GM12875 (cell line): ENCODE results near the gene ZG16.

Experiments used
- H3K4me3 ChIP-seq: one replicate; pipeline ENCODE4 v1.5.1; 2011; ENCODE audit warnings: low read depth, low read length, control low read depth
- CTCF ChIP-seq: IDR thresholded peaks from 2 replicates; pipeline ENCODE4 v1.5.1; 2011; ENCODE audit warnings: low read depth, mild to moderate bottlenecking, control low read depth, inconsistent platforms, low read length, moderate library complexity, borderline replicate concordance; ENCODE audit not compliant: insufficient read depth

Gene ZG16

DNA sequence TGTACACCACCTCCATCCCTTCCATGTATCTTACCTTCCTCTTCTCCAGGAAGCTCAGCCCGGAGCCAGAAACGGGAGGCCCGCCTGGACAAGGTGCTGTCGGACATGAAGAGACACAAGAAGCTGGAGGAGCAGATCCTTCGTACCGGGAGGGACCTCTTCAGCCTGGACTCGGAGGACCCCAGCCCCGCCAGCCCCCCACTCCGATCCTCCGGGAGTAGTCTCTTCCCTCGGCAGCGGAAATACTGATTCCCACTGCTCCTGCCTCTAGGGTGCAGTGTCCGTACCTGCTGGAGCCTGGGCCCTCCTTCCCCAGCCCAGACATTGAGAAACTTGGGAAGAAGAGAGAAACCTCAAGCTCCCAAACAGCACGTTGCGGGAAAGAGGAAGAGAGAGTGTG is 41.5 kb downstream of the ZG16 start:
- H3K4me3 ChIP-seq: no peak overlapping the region
- TF ChIP-seq CTCF: no peak

- H3K4me3 ChIP-seq: peak within 1 kb of the TSS; percentile 55
- no peak for TF ChIP-seq CTCF
Observed at GRCh38 chr16:29820271-29820701, 42.2 kb downstream of the ZG16 start, which contains the start of gene MVP. MVP (plus strand) TSS chr16:29820462; CDS start chr16:29830550, 10,088 bp downstream.

- peak overlapping the region; percentile 55 for H3K4me3 ChIP-seq
- no peak for TF ChIP-seq CTCF
Observed at GRCh38 chr16:29820730-29821642, 42.9 kb downstream of the ZG16 start.

DNA sequence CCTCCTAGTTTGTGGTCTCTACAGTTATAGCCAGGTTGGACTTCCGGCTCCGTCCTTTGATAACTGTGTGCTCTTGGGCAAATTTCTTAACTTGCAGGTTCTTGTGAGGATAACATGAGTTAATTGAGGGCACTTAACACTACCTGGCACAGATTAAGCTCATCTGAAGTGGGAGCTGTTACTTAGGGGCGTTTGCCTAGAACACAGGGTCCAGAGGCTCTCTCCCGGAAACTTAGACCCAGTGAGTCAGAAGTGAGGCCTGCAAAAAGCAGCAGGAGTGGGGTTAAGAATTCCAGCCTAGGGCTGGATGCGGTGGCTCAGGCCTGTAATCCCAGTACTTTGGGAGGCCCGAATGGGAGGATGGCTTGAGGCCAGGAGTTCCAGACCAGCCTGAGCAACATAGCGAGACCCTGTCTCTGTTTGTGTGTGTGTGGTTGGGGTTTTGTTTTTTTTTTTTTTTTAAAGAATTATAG is 43.6 kb downstream of the ZG16 start:
- no peak for TF ChIP-seq CTCF
- H3K4me3 ChIP-seq: peak overlapping the region; percentile 55

DNA sequence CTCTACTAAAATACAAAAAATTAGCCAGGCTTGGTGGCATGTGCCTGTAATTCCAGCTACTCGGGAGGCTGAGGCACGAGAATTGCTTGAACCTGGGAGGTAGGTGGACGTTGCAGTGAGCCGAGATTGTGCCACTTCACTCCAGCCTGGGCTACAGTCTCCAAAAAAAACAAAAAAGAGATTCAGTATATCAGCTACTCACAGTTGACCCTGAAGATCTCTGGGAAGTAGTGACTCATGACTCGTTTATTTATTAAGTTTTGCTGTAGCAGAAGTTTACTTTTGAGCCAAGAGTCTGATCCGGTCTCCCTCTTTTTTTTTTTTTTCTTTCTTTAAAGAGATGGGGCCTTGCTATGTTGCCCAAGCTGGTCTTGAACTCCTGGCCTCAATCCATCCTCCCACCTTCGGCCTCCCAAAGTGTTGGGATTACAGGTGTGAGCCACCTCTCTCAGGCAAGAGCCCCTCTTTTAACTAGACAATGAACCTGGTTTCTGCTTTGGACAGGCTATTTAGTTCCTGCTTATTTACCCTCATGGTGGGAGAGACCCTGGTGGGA is 46.6 kb downstream of the ZG16 start:
- no peak for TF ChIP-seq CTCF
- no peak overlapping the region for H3K4me3 ChIP-seq

DNA sequence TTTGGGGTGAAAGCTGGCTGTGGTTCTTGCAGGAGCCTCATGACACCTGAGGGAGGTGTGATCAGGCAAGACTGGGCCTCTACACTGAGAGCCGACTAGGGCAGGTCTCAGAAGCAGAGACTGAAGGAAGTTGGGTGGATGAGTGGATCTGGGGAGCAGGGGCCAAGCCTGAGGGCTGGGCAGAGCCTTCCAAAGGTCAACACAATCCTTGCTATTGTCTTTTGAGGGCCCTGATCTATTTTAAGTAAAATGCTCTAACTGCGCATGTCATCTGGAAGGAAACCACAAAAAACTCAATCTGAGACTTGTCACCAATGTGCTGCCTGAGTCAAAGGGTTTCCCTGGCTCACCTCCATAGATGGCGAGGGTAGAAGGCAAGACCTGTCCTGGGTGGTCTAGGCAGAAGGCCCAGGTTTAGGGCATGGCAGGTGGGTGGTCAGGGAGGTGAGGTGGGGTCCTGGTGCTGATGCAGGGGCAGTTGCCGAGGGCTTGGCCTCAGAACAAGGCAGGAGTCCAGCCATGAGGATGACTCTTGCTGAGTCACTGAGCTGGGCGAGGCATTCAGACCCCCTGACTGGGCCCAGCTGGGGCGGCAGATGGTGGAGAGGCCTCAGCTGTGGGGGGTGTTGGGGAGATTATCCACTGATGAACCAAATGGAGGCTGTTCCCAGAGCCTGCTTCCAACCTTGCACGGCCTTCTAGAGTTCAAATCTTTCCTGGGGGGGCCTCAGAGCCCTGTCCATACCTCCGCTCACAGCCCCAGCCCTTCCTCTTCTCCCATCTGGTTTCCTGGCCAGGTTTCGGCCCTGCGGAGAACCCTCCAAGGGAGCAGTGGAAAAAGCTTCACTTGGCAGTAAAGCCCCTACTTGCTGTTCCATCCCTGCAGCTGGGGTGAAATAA is 47.3 kb downstream of the ZG16 start:
- no peak overlapping the region for H3K4me3 ChIP-seq
- TF ChIP-seq CTCF: no peak
